ENCODE measurements around the gene TMCO4.
A peak's percentile ranks its signal among the peaks of the same experiment; 100 is the strongest.

The TMCO4 gene

DNA sequence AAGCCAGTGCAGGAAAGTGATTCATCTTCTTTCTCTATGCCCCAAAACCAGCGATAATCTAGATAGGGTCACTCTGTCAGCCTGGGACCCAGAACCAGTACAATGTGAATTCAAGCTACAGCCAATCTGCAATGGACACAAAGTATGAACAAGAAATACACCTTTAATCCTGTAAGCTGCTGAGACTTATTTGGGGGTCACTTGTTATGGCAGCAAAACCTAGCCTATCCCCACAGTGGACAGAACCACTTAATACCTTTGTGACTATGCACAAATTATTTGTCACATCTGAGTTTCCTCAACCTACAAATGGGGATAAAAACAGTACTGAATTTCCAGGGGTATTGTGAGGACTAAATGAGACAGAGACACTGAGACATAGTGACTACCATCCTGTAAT lies 50.0 kb downstream of the TMCO4 start:
- no peak for DNase-seq

DNA sequence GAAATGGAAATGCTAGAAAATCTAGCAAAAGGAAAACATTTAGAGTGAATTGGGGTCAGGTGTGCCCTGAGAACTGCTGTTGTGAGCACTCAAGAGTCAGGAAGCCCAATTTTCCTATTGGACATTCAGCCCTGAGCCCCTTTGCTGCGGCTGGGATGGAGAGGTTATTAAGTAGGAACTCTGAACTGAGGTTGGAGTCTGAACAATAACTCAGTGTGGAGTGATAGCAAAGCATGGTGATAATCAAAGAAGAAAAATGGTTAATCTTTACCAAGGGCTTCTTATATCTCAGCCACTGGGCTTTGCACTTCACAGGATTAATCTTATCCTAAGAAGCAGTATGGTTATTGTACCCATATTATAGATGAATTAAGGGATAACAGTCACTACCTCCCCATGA lies 52.0 kb downstream of the TMCO4 start:
- no peak for DNase-seq

DNA sequence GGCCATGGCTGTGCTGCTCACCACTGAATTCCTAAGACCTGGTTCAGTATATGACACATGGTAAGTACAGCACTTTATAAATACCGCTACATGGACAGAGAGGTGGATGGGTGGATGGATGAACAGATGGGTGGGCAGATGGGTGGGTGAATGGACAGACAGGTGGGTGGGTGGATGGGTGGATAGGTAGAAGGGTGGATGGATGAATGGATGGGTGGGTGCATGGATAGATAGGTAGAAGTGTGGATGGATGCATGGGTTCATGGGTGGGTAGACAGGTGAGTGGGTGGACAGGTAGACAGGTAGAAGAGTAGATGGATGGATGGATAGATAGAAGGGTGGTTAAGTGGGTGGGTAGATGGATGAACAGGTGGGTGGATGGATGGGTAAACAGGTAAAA lies 54.8 kb downstream of the TMCO4 start:
- DNase-seq = no peak

DNA sequence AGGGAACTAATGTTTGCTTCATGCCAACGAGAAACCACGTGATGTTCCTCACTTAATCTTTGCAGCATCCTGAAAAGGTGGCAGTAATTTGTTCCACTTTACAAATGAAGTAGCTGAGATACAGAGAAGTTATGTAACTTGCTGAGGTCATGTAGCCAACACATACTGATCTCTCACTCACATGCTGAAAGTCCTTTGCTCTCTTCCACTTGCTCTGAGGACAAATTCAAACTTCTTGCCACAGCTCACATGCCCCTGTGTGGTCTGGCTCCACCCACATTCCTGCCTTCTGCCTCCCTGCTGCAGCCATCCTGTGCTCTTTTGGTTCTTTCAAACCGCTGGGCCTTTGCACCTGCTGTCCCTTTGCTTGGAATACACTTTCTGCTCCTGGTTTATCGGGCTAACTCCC lies 55.4 kb downstream of the TMCO4 start:
- no peak for DNase-seq

DNA sequence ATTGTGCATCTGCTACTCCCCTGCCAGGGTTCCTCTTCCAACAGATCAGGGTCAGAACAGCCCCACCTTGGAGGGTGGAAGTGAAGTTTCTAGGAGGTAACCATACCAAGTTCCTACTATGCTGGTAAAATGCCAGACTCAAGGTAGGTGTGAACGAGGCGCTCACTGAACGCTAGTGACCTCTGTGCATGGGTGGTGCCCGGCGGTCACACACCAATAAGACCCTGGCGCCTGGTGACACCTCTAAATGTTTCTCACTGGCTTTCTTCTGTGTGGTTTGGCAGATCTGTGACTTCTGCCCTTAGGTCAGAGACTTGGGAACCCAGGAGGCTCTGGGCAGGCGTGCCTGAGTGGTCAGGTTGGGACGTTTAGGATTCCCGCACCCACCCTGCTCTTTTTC lies 55.9 kb downstream of the TMCO4 start:
- DNase-seq = no peak

DNA sequence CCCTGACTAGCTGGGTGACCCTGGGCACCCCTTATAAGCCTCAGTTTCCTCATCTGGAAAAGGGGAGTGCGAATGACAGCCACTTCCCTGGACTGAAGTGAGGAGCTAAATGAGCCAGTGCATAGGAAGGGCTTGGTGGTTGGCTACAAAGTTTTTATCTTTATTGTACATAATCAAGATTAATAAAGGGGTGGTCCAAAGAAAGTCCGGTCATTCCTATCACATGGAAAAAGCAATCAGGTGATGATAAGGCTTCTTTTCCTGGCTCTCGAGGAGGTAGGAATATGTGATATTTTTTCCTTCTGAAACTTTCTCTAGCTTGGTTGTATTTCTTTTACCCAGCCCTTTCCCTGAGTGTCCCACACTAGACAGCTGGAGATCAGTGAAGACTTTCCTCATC lies 56.5 kb downstream of the TMCO4 start:
- no peak for DNase-seq

DNA sequence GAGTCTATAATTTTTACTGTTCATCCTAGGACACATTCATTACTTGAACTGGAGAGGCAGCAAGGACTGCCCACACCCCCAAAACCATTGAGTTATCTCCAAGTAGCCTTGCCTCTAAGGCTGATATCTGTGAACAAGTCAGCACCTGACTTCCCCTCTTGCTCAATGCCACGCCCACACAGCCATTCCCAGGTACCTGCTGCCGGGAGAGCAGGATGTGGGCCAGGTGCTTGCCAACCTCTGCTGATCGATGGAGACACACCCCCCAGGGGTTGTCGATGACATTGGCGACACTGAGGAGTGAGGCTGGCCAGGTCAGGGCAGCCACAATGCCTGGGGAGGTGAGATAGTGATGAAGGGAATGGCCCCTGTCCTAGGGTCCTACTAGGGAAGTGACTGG lies 60.1 kb downstream of the TMCO4 start:
- DNase-seq = no peak

DNA sequence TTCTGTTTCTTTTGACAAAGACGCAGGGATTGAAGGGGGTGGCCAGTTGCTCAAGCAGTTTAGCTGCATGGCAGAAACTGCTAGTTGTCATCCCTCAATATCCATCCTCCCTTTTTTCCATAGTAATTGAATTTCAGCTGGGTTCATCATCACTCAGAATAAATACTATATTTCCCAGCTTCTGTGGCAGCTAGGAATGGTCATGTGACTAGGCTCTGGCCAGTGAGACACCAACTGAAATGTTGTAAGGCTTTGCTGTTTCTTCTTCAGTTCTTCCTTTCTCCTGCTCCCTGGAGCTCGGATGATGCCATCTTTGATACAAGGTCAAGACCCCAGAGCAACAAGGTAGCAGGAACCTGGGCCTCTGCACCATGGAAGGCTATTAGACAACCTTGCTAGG lies 61.0 kb downstream of the TMCO4 start:
- no peak for DNase-seq

DNA sequence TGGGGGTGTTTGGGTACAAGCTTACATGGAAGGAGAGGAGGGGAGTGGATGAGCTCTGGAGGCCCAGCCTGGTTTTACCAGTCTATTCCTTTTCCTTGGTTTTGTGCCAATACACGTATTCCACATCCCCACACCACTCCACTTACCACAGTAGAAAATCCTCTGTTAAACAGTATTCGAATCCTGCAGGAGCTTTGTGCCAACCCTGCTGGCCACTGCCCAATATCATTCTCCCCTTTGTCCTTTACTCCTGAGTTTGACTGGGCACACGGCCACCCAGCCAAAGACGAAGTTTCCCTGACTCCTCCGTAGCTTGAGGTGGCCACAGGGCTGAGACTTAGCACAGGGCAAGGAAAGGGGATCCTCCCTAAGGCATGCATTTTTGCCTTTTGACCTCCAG lies 61.6 kb downstream of the TMCO4 start:
- no peak for DNase-seq

DNA sequence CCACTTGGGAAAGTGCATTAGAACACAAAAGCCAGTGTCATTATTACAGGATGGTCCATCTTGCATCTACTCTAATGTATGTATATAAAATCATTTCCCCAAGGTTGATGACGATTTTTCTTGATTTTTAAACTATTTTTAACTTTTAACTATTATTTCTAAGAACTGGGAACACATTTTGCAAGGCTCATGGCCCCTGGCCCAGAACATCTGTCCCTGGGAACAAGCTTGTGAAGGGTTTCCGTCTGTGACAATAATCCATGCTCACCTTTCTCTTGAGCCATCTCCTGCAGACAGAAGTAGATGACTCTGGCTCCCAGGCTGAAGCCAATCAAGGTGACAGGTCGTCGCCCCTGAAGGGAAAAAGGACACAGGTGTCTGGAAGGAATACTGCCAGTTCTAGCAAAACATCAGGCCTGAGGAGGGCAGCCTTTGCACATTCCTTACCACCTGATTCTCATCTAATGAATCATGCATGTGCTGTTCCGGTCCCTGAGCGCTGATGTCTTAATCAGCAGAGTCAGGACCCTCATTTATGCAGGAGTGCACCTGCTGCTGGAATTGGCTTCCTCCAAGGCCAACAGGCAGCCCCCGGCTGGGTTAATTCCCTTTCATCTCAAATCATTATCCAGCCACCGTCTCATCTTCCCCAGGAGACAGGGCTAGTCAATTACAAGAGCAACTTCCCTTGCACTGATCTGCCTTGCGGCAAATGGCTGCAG lies 62.5 kb downstream of the TMCO4 start:
- peak; percentile 36 for DNase-seq

DNA sequence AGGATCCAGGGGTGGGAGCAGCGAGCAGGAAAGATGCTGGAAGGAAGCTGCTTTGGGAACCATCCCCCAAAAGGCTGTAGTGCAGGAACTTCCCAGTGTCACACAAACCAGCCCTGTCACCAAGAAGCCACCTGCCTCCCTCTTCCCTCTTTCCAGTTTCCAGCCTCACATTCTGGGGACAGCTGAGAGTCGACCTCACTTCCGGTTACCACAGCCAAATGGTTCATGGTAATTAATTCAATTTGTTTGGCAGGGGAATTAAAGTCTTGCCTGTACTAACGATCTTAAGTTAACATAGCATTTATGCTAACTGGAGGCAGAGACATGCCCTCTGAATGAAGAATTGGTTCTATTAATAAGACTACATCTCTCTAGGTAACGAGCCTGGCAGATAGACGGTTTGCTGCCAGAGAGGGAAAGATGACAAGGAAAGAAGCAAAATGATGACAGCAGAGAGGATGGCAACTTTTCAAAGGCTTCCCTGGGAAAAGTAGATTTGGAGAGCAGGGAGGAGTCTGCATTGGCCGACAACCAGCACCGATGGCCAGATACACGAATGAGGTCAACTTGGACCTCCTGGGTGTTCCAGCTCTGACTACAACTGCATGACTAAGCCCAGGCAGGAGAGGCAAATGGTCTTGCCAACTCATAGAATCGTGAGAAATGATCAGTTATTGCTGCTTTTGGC lies 64.1 kb downstream of the TMCO4 start:
- DNase-seq = no peak

DNA sequence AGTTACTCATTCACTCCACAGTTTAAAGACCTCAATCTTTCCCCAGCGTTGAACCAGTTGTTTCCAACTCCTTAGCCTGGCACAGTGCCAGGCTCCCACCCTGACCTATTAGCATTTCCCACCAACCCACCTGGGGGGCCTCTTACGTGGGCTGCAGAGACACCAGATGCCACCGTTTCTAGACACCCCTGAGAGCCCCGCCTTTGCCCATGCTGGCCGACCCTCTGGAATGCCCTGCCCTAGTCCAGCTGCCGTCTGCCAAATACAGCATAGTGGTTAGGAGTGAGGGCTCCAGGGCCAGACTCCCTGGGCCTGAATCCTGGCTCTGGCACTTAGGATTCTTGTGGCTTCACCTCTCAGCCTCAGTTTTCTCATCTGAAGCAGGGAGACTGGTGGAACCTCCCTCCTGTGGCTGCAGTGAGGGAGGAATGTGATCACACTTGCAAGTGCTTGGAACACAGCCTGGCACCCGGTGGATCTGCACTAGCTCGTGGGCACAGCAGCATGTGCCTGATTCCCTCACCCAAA lies 65.2 kb downstream of the TMCO4 start:
- no peak for DNase-seq

DNA sequence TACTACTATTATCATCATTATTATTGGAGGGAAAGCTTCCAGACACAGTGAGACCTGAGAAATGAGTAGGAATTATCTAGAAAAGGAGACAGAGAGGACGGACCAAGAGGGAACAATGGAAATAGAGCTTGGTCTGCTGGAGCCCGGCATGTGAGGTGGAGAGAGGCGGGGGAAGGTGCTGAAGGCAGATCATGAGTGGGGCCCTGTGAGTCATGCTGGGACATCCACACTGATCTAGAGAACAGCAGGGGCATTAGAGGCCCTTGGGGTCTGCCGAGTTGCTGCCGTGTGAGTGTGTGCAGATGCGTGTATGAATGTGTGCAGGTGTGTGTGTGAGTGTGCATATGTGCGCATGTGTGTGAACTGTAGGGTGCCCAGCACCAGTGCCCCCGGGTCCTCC lies 65.7 kb downstream of the TMCO4 start:
- no peak for DNase-seq

DNA sequence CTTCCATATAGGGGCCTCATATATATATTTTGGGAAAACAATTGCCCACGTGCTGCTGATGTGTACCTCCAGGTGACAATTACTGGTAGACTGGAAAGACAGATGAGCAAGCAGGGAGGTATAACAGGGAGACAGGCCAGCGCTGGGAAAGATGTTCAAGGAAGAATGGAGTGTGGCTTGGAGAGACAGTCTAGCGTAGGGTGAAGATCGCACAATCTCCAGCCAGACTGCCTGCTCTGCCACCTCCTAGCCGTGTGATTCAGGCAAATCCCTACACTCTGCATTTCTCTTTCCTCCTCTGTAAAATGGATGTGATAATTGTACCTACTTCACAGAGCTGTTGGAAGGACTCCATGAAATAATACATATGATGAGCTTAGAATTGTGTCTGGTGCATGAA lies 66.1 kb downstream of the TMCO4 start:
- DNase-seq = no peak

DNA sequence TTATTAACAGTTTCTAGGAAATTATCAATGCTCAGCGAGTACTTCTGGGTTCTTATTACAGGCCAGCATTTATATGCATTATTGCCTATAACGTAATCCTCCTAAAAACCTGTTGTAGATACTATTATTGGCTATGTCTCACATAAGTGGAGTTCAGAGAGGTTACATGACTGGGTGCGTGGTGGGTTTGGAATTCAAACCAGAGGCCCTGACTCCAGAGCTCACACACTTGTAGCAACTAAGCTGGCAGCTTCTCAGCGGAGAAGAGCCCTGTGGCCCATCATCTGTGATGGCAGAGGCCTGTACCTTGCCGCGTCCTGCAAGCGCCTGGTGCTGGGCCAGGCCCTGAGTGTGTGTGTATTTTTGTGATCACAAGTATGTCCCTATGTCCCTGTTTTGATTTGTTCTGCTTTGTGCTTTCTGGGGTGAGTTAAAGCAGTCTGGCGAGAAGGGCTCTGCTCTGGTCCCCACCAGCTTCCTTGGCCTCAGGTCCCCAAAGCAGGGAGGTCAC lies 68.3 kb downstream of the TMCO4 start:
- no peak for DNase-seq

DNA sequence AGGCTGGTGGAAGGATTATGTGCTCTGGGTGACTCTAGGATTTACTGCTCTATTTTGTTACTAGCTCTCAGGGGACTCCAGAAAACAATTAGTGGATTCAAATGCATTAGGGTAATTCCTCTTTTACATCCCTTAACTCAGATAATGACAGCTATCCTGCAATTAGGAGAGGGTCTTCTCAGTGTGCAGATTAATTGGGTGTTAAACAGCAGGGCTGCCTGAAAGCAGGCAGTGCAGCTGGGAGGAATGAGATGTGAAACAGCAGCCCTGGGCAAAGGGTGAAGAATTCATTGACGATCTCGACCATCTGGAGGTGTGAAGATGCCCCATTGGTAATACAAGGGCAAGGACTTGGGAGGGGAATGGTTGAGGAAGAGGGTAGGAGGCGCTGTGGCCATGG lies 68.9 kb downstream of the TMCO4 start:
- no peak for DNase-seq

DNA sequence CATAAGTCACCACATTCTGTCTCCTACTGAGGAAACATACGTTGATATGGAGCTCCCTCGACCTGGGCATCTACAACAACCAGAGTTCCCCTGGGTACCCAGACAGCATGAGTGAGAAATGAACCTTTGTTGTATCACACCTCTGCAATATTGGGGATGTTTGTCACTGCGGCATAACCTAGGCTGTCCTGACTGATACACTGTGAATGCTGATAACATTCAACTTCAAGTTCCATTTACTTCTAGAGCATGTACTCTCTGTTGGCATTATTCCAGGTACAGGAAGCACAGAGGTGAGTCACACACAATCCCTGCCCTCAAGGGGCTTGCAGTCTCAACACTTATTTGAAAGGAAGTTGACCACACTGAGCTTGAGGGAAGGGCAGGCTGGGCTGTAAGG lies 69.5 kb downstream of the TMCO4 start:
- DNase-seq = no peak

DNA sequence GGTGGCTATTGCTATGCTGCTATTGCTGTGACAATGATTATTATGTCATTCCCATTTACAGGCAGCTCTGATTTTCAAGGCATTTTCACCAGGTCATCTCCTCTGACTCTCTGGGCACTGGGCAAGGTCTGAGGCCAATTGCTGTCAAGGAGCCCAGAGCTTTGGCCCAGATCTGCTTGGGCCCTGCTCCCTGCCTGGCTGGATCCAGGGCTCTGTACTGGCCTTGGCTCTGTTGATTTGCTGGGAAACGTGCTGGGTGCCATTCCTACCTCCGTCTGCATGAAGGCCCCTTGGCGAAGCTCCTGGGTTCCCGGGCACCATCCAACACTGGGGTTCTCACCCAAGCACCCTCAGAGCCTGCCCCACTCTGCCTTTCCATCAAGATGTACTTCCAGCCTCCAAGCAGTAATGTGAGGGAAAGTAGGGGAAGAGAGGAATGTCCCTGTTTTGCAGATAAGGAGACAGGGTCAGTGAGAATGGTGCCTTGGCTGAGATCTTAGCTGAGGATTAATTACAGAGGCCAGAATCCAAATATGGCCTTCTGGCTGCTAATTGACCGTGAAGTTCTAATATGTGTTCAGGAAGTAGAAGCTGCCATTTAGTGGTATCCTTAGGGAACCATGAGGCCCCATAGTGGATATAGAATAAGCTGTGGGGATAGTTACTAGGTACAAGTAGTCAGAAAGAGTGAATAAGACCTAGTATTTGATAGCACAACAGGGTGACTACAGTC lies 71.1 kb downstream of the TMCO4 start:
- no peak for DNase-seq

DNA sequence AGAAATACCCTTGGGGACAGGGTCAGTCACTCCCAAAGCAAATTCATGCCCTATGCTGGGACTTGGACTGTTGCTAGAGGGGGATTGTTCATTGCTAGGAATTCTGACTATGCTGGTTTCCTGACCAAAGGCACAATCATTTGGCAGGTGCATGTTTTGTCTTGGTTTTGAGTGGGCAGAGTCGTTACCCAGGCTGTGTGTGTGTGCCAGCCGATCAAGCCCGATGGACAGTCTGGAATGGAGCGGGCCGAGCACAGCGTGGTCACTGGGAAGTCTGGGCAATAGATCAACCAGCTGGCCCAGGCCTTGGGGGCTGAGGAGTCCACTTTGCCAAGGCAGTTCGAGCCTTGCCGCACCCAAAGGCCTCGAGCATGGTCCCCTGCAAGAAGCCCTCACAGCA lies 74.1 kb downstream of the TMCO4 start:
- no peak for DNase-seq

DNA sequence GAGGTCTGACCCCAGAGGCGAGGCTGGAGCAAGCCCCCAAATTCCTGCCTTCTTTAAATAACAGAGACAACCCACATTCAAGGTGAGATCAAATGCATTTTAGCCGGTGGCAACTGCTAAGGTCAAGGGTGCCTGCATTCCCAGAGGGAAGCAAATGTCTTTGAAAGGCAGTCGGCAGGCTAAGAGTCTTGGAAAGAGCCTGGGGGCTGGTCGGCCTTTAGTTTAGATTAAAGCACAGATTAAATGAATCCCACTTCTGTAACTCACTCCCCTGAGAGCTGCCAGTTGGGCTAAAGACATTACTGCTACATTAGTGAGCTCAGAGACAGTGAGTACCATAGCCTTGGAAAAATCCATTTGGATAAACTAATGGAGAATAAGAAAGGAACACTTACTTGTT lies 75.8 kb downstream of the TMCO4 start:
- DNase-seq = no peak

DNA sequence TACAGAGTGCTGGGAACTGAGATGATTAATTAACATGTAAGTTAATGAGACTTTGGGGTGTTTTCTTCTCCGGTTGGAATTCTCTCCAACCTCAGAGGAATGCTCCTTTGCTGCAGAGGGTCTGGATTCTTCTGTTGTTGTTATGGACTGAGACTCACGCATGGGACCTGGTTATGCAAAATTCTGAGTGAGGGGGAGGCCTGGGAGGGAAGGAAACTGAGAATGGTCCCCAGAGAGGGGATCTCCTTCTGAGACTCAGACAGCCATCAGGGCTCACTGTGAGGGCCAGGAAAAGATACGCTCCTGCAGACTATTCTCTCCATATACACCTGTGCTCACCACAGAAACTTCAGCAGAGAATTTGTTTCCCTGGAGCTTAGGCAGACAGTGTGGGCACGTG lies 78.7 kb downstream of the TMCO4 start:
- no peak for DNase-seq

DNA sequence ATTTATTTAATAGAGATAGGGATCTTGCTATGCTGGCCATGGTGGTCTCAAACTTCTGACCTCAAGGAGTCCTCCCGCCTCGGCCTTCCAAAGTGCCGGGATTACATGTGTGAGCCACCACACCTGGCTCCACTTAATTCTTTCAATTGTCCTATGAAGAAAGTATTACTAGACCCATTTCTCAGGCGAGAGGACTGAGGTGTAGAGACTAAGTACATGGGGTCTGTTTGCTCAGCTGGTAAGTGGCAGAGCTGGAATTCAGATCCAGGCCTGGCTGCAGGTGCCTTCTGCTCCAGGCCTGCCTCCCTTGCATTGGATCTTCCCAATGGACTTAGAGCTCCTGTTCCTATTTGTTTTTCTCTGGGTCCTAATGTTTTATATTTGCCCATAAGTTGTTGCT lies 79.5 kb downstream of the TMCO4 start:
- DNase-seq = no peak

DNA sequence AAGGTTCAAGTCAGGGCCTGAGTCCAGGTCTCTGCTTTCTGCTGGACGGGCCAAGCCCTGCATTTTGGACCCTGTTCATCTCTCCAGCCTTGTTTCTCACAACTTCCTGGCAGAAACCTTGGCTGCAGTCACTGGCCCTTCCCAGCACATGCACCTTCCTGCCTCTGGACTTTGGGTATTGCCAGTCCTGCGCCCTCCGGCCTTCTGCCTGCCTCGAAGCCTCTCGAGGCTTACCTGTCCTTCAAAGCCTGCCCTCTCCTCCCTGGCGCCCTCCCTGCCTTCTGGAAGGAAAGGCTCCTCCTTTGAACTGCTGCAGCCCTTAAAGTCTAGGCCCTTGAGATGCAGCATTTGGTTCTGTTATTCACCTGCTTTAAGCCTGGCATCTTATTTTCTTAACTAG lies 82.2 kb downstream of the TMCO4 start:
- DNase-seq = no peak
